Psoas muscle (tissue), 8 donors: ENCODE measurements around the gene ST6GALNAC3. TPM values are rescaled to one million over a fixed set of nuclear protein-coding genes. Genes with fewer than 3 reads are reported as not detected.
"Not testable (repeated sequence)": the region's sequence is repeated elsewhere in the genome, so short reads cannot be mapped to it uniquely, and the experiment has no call there.

Source experiments
- ATAC-seq, 4 donors: fragments of 200-7000 bp; cut with Tn5 transposase; one replicate each; pipeline ENCODE4 v1.9.1; 2020; ENCODE audit warnings: moderate library complexity in 3 of 4, mild to moderate bottlenecking in 2 of 4
- DNase-seq, 2 donors: peaks; one replicate each; pipeline ENCODE4 v3.0.0-alpha.2; 2020
- H3K27ac ChIP-seq: fragments of 200-600 bp; one replicate; pipeline ENCODE4 v1.8.0; 2022
- H3K27me3 ChIP-seq, 3 donors: fragments of 200-600 bp in 1 of 3; one replicate each; pipeline versions ENCODE4 v1.6.1 to v1.8.0; 2013 to 2022; ENCODE audit warnings: low read length in 2 of 3, mild to moderate bottlenecking in 2 of 3, moderate library complexity in 1 of 3; ENCODE audit not compliant: insufficient read depth in 3 of 3
- H3K36me3 ChIP-seq, 2 donors: fragments of 200-600 bp in 1 of 2; one replicate each; pipeline versions ENCODE4 v1.6.1 to v1.8.0; 2013 to 2022; ENCODE audit warnings: low read depth in 1 of 2, mild to moderate bottlenecking in 1 of 2, moderate library complexity in 1 of 2; ENCODE audit not compliant: insufficient read depth in 1 of 2
- H3K4me1 ChIP-seq: fragments of 200-600 bp; one replicate; pipeline ENCODE4 v1.8.0; 2022
- H3K4me3 ChIP-seq: fragments of 200-600 bp; one replicate; pipeline ENCODE4 v1.8.0; 2022; ENCODE audit warnings: mild to moderate bottlenecking
- H3K9me3 ChIP-seq: fragments of 200-600 bp; one replicate; pipeline ENCODE4 v1.8.0; 2022
- WGBS, 3 donors: extraction: QIAGEN DNeasy Blood & Tissue Kit; methylation state at CpG; one replicate each; pipeline versions ENCODE4 v1.1.6 to v1.1.7; 2013; 5-methylcytosine and 5-hydroxymethylcytosine counted together
- intact Hi-C, 2 donors: fragments of 100-400 bp; cut with DNase I; formaldehyde crosslinking; loops; one replicate each; pipeline versions ENCODE4 v1.11.0 to v1.14.2; 2022
- polyA plus RNA-seq, 3 donors: library from polyadenylated mRNA; stranded (reverse); fragments of 200-250 nt; gene quantifications; one replicate each; pipeline ENCODE4 v1.2.3, GENCODE V29; 2013
- total RNA-seq, 4 donors: library from RNA; stranded (reverse); fragmentation: NEBNext Ultra II Directional in 2 of 4; extraction: Animal tissue kit (Norgen Biotek cat#: 25700) in 2 of 4; gene quantifications; one replicate each; pipeline versions ENCODE4 v1.2.1 to v1.2.4, GENCODE V29; 2021 to 2023
- TF ChIP-seq, protein P1 (sequence below): fragments of 200-600 bp; IDR thresholded peaks from one replicate; pipeline ENCODE4 v1.8.0; 2022; ENCODE audit warnings: antibody characterized with exemption
- donor health status: healthy with polysubstance abuse.
- donor health status: DM: no; HTN: no; CAD: no; lungs with moderate emphysema.
- donor health status: Bipolar disorder and iron deficiency.
- donor health status: healthy.
- donor health status: DM: yes; HTN: yes; CAD: no.
- donor health status: DM: no; HTN: no; CAD: no.
- donor health status: DM: no; HTN: no; CAD: no.
- donor health status: DM: yes; HTN: yes; CAD: no.

Gene ST6GALNAC3
- total and polyA plus RNA-seq, 7 donors: 1.3 to 5.4 (median 2.3) TPM

DNA sequence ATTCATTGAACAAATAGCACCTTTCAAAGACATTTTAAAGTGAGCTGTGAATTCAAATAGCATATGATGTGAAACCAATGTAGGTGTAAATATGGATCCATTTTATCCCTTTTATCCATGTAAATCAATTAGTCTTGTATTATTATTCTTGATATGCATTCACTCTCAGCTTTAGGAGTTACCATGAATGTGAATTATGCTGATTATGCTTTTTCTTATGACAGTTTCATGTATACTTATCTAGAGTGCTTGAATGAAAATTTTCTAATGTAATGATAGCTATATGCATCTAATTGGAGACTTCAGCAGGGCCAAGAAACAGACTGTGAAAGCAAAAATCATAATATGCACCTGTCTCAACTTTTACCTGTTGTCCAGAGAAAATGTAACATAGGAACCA is 566.2 kb downstream of the ST6GALNAC3 start:
- intact Hi-C loops: no loop called here
- DNase-seq (no peak), ATAC-seq (no peak)
- no peaks in the 10 kb centered on the region for H3K4me1 ChIP-seq
- H3K27ac ChIP-seq: no peak overlapping the region
- H3K36me3 ChIP-seq: no peaks in the 10 kb centered on the region
- no peak overlapping the region for H3K4me3 ChIP-seq
- TF ChIP-seq, protein P1, sequence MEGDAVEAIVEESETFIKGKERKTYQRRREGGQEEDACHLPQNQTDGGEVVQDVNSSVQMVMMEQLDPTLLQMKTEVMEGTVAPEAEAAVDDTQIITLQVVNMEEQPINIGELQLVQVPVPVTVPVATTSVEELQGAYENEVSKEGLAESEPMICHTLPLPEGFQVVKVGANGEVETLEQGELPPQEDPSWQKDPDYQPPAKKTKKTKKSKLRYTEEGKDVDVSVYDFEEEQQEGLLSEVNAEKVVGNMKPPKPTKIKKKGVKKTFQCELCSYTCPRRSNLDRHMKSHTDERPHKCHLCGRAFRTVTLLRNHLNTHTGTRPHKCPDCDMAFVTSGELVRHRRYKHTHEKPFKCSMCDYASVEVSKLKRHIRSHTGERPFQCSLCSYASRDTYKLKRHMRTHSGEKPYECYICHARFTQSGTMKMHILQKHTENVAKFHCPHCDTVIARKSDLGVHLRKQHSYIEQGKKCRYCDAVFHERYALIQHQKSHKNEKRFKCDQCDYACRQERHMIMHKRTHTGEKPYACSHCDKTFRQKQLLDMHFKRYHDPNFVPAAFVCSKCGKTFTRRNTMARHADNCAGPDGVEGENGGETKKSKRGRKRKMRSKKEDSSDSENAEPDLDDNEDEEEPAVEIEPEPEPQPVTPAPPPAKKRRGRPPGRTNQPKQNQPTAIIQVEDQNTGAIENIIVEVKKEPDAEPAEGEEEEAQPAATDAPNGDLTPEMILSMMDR: no peak
- no peaks in the 10 kb centered on the region for H3K9me3 ChIP-seq
- no peaks in the 10 kb centered on the region for H3K27me3 ChIP-seq

DNA sequence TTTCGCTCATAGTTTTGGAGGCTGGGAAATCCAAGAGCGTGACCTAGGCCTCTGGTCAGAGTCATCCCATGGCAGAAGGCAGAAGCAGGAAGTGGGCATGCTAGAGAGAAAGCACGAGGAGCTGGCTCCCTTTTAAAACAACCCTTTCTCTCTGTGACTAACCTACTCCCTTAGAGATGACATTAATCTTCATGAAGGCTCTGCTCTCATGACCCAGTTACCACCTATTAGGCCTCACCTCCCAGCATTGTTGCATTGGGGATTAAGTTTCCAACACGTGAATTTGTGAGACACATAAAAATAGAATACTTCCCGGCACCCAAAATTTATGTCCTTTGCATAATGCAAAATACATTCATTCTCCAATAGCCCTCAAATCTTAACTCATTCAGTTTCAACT is 569.6 kb downstream of the ST6GALNAC3 start:
- no peak overlapping the region for H3K27ac ChIP-seq
- no peak for DNase-seq
- no peak overlapping the region for H3K4me3 ChIP-seq
- no peak for ATAC-seq
- TF ChIP-seq, protein P1: no peak
- H3K36me3 ChIP-seq: no peaks in the 10 kb centered on the region
- H3K27me3 ChIP-seq: no peaks in the 10 kb centered on the region
- no peaks in the 10 kb centered on the region for H3K4me1 ChIP-seq
- WGBS, 3 donors: 53 to 58% (median 58%) methylated on average over 5 of the region's 5 CpGs
- intact Hi-C loops: no loop called here
- H3K9me3 ChIP-seq: no peaks in the 10 kb centered on the region

DNA sequence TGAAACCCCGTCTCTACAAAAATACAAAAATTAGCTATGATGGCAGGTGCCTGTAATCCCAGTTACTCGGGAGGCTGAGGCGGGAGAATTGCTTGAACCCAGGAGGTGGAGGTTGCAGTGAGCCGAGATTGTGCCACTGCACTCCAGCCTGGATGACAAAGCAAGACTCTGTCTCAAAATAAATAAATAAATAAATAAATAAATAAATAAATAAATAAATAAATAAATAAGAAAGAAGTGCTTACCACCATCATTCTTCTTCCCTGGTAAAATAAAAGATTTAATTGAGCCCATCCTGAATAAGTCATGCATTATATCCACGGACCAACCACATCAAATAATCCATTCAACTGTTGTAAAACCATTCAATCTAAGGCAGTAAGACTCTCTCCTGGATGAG is 578.3 kb downstream of the ST6GALNAC3 start:
- H3K4me1 ChIP-seq, ATAC-seq, intact Hi-C loops, H3K9me3 ChIP-seq, H3K36me3 ChIP-seq, H3K27me3 ChIP-seq, H3K4me3 ChIP-seq, H3K27ac ChIP-seq, DNase-seq: not testable (repeated sequence)
- 92 to 97% (median 95%) methylated on average over 5 of the region's 5 CpGs for WGBS, 3 donors

DNA sequence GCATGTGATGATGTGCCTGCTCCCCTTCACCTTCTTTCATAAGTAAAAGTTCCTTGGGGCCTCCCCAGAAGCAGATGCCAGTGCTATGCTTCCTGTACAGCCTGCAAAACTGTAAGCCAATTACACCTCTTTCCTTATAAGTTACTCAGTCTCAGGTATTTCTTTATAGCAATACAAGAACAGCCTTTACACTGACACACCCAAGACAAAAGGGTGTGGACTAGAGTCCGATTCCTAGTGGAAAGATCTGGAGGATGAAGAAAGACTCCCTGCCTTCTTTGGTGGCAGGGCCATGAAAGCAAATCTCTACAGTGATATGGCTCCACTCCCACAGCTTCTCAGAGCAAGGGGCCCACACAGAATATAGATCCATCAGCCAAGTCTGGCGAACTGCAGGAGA is 583.1 kb downstream of the ST6GALNAC3 start:
- TF ChIP-seq, protein P1: no peak
- Histone ChIP-seq H3K9me3 (no peaks in the 10 kb centered on the region), H3K36me3 (no peaks in the 10 kb centered on the region), H3K4me3 (no peak overlapping the region), H3K4me1 (no peaks in the 10 kb centered on the region), H3K27ac (no peak overlapping the region), H3K27me3 (no peaks in the 10 kb centered on the region)
- no peak for ATAC-seq
- WGBS, 3 donors: 85 to 94% (median 91%) methylated on average over 2 of the region's 2 CpGs
- DNase-seq: no peak
- intact Hi-C loops: no loop called here

DNA sequence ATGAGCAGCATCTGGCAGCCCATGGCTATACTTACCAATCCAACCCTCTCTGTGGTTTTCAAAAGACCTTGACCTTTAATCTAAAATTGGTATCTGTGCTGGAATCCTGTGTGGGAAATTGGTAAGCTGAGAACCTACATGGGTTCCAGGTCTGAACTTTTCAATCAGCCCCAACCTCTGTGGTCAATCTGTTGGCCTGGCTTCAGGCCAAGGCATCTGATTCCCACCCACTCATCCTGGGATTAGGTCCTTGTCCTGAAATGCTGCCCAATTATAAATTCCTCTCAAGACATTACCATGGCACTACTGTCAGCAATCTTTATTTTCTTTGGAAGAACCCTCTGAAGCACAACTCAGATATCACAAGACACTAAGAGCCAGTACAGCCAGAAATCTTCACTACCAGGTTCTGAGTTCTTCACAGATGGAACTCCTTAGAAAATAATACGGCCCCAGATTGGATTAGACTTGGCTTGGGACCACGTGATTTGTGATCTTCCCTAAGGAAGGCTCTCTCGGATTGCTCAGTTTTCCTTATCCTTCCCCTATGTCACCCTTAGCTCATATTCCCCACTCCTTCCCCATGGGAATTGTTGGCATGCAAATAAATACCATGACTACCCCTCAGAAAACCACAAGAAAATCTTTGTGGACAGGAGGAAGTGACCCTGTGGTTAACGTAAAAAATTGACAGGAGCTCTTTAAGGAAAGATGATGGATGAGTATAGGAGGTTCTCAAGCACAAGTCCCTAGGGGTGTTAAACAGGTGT is 584.8 kb downstream of the ST6GALNAC3 start:
- intact Hi-C loops: no loop called here
- H3K9me3 ChIP-seq: no peaks in the 10 kb centered on the region
- H3K4me3 ChIP-seq: no peak overlapping the region
- H3K36me3 ChIP-seq: no peaks in the 10 kb centered on the region
- no peak for DNase-seq
- no peak for ATAC-seq
- TF ChIP-seq, protein P1: no peak
- H3K27me3 ChIP-seq: no peaks in the 10 kb centered on the region
- no peaks in the 10 kb centered on the region for H3K4me1 ChIP-seq
- no peak overlapping the region for H3K27ac ChIP-seq
- 36 to 42% (median 42%) methylated on average over 4 of the region's 4 CpGs for WGBS, 3 donors
